Neural cell (in vitro differentiated cells): ENCODE measurements around the gene PLCL1. TPM values are rescaled to one million over a fixed set of nuclear protein-coding genes. Genes with fewer than 3 reads are reported as not detected.

Experiments
- H2AFZ ChIP-seq: fragments of 200-600, 300-800 bp; sonication (generic), shearing (Covaris generic); 2 replicates; pipeline ENCODE4 v1.6.0; 2014; ENCODE audit warnings: low read depth, mild to moderate bottlenecking, antibody characterized with exemption, low read length, moderate library complexity
- H3F3A ChIP-seq: fragments of 200-600 bp; shearing (Covaris generic); 2 replicates; pipeline ENCODE4 v1.6.1; 2016; ENCODE audit warnings: mild to moderate bottlenecking, moderate library complexity, mixed read lengths, antibody characterized with exemption, low read length; ENCODE audit not compliant: insufficient read depth, poor library complexity, severe bottlenecking
- H3K27ac ChIP-seq: fragments of 200-600, 300-800 bp; sonication (generic), shearing (Covaris generic); 2 replicates; pipeline ENCODE4 v1.5.1; 2014; ENCODE audit warnings: mild to moderate bottlenecking, low read length, moderate library complexity
- H3K27me3 ChIP-seq: fragments of 300-800, 200-600 bp; sonication (generic), shearing (Covaris generic); 2 replicates; pipeline ENCODE4 v1.6.0; 2014; ENCODE audit warnings: mild to moderate bottlenecking, low read depth, low read length, moderate library complexity; ENCODE audit not compliant: insufficient read depth
- H3K36me3 ChIP-seq: fragments of 300-800, 200-600 bp; sonication (generic), shearing (Covaris generic); 2 replicates; pipeline ENCODE4 v1.5.1; 2014; ENCODE audit warnings: mild to moderate bottlenecking, antibody characterized with exemption, low read length, moderate library complexity; ENCODE audit not compliant: insufficient read depth
- H3K4me2 ChIP-seq: fragments of 300-800, 200-600 bp; sonication (generic), shearing (Covaris generic); 2 replicates; pipeline ENCODE4 v1.6.0; 2014; ENCODE audit warnings: mild to moderate bottlenecking, low read length
- H3K4me3 ChIP-seq: fragments of 300-800, 200-600 bp; sonication (generic), shearing (Covaris generic); 2 replicates; pipeline ENCODE4 v1.5.1; 2014; ENCODE audit warnings: mild to moderate bottlenecking, low read length, moderate library complexity
- H3K79me2 ChIP-seq: fragments of 200-600 bp; shearing (Covaris generic); replicated peaks from 2 replicates; pipeline ENCODE4 v1.6.0; 2014; ENCODE audit warnings: mild to moderate bottlenecking, low read length, moderate library complexity; ENCODE audit not compliant: insufficient read depth
- H3K9ac ChIP-seq: fragments of 300-800, 200-600 bp; sonication (generic), shearing (Covaris generic); 2 replicates; pipeline ENCODE4 v1.6.1; 2016; ENCODE audit warnings: mild to moderate bottlenecking, low read length, mixed read lengths
- H3K9me2 ChIP-seq: fragments of 200-600 bp; shearing (Covaris generic); 2 replicates; pipeline ENCODE4 v1.6.1; 2016; ENCODE audit warnings: mild to moderate bottlenecking, low read length, mixed read lengths; ENCODE audit not compliant: insufficient read depth
- H3K9me3 ChIP-seq: fragments of 200-600, 300-800 bp; sonication (generic), shearing (Covaris generic); 2 replicates; pipeline ENCODE4 v1.6.1; 2016; ENCODE audit warnings: mild to moderate bottlenecking, mixed run types, low read length, moderate library complexity, mixed read lengths
- H4K20me1 ChIP-seq: fragments of 200-600 bp; shearing (Covaris generic); 2 replicates; pipeline ENCODE4 v1.6.1; 2016; ENCODE audit warnings: mild to moderate bottlenecking, mixed run types; ENCODE audit not compliant: insufficient read depth
- CTCF ChIP-seq: fragments of 450-650 bp; IDR thresholded peaks from 2 replicates; pipeline ENCODE4 v1.5.1; 2014; ENCODE audit warnings: antibody characterized with exemption, mild to moderate bottlenecking, moderate library complexity; ENCODE audit not compliant: poor library complexity, severe bottlenecking
- EP300 ChIP-seq: fragments of 450-650 bp; conservative IDR thresholded peaks from 2 replicates; pipeline ENCODE4 v1.6.1; 2014; ENCODE audit warnings: antibody characterized with exemption, mild to moderate bottlenecking, moderate library complexity; ENCODE audit not compliant: poor library complexity, severe bottlenecking
- EZH2 ChIP-seq: fragments of 200-600, 300-800 bp; shearing (Covaris generic), sonication (generic); IDR thresholded peaks from 2 replicates; pipeline ENCODE4 v1.6.1; 2014; ENCODE audit warnings: antibody characterized with exemption, low read length, borderline replicate concordance, mild to moderate bottlenecking; ENCODE audit not compliant: insufficient read depth, poor library complexity, severe bottlenecking
- MXI1 ChIP-seq: fragments of 450-650 bp; conservative IDR thresholded peaks from 2 replicates; pipeline ENCODE4 v1.6.1; 2014; ENCODE audit warnings: antibody characterized with exemption, mild to moderate bottlenecking; ENCODE audit not compliant: poor library complexity, severe bottlenecking
- POLR2AphosphoS5 ChIP-seq: IDR thresholded peaks from 2 replicates; pipeline ENCODE4 v1.6.1; 2012
- RAD21 ChIP-seq: fragments of 450-650 bp; conservative IDR thresholded peaks from 2 replicates; pipeline ENCODE4 v1.6.1; 2014; ENCODE audit warnings: antibody characterized with exemption, mild to moderate bottlenecking, moderate library complexity
- REST ChIP-seq: IDR thresholded peaks from 2 replicates; pipeline ENCODE4 v1.6.1; 2012; ENCODE audit warnings: borderline replicate concordance
- SMC3 ChIP-seq: fragments of 450-650 bp; conservative IDR thresholded peaks from 2 replicates; pipeline ENCODE4 v1.6.1; 2014; ENCODE audit warnings: antibody characterized with exemption, mild to moderate bottlenecking, moderate library complexity; ENCODE audit not compliant: poor library complexity
- TAF1 ChIP-seq: IDR thresholded peaks from 2 replicates; pipeline ENCODE4 v1.6.1; 2012; ENCODE audit warnings: low read depth
- polyA plus RNA-seq: library from polyadenylated mRNA; depleted of rRNA; stranded (reverse); fragments of >200 nt; gene quantifications from 2 replicates; pipeline ENCODE4 v1.2.3, GENCODE V29; 2014

PLCL1 gene
- polyA plus RNA-seq, 1 donor from 2014 or later: 6.8 TPM

GRCh38 chr2:197862246-197862955 lies 58.0 kb downstream of the PLCL1 start:
- no peak overlapping the region for H3K4me2 ChIP-seq
- no peaks in the 10 kb centered on the region for H4K20me1 ChIP-seq
- no peak overlapping the region for H3K9ac ChIP-seq
- TF ChIP-seq TAF1: no peak
- no peaks in the 10 kb centered on the region for H3F3A ChIP-seq
- no peak overlapping the region for H3K4me3 ChIP-seq
- H3K9me2 ChIP-seq: no peaks in the 10 kb centered on the region
- H3K79me2 ChIP-seq: no peaks in the 10 kb centered on the region
- no peak overlapping the region for H2AFZ ChIP-seq
- no peaks in the 10 kb centered on the region for H3K9me3 ChIP-seq
- no peaks in the 10 kb centered on the region for H3K36me3 ChIP-seq
- H3K27me3 ChIP-seq: no peaks in the 10 kb centered on the region
- H3K27ac ChIP-seq: no peak overlapping the region

GRCh38 chr2:197863744-197864143 lies 59.4 kb downstream of the PLCL1 start:
- no peak overlapping the region for H3K4me3 ChIP-seq
- H3K27ac ChIP-seq: no peak overlapping the region
- no peaks in the 10 kb centered on the region for H3K27me3 ChIP-seq
- H3K4me2 ChIP-seq: no peak overlapping the region
- no peaks in the 10 kb centered on the region for H3K36me3 ChIP-seq
- H3K9me3 ChIP-seq: no peaks in the 10 kb centered on the region
- no peaks in the 10 kb centered on the region for H3K9me2 ChIP-seq
- H4K20me1 ChIP-seq: no peaks in the 10 kb centered on the region
- TF ChIP-seq RAD21: no peak
- no peak for TF ChIP-seq MXI1
- no peak for TF ChIP-seq EP300
- TF ChIP-seq REST: no peak
- no peak for TF ChIP-seq TAF1
- no peak for TF ChIP-seq SMC3
- no peak for TF ChIP-seq EZH2
- no peak for TF ChIP-seq CTCF
- no peak for TF ChIP-seq POLR2AphosphoS5
- H3K79me2 ChIP-seq: no peaks in the 10 kb centered on the region
- no peaks in the 10 kb centered on the region for H3F3A ChIP-seq
- H3K9ac ChIP-seq: no peak overlapping the region
- H2AFZ ChIP-seq: no peak overlapping the region
